C1 segment of cervical spinal cord (tissue), 14 donors: ENCODE measurements around the gene TARS2.

ENCODE experiments used
- DNase-seq, 14 donors: peaks; one replicate each; lab custom pipeline; 2025; lab: John Stamatoyannopoulos, UW

Gene TARS2

GRCh38 chr1:150555971-150556865 is 69.0 kb downstream of the TARS2 start:
- no peak for DNase-seq

GRCh38 chr1:150557065-150557600 is 69.9 kb downstream of the TARS2 start:
- no peak for DNase-seq
